ENCODE data around the gene NADK2.
"Not testable (repeated sequence)": the region's sequence is repeated elsewhere in the genome, so short reads cannot be mapped to it uniquely, and the experiment has no call there.

Gene NADK2

GRCh38 chr5:36222620-36223019 is 19.1 kb downstream of the NADK2 start:
- in situ Hi-C loops (cut with HindIII; ENCODE audit: low pct_ligation_motif_present, low pct_unique_long_range_greater_than_20kb, low sequenced_read_pairs) = no loop called here
- DNase-seq = no peak

- in situ Hi-C loops (cut with HindIII; ENCODE audit: low pct_ligation_motif_present, low pct_unique_long_range_greater_than_20kb, low sequenced_read_pairs) = no loop called here
- DNase-seq = no peak
Observed at GRCh38 chr5:36217988-36218387, 23.7 kb downstream of the NADK2 start.

- in situ Hi-C loops (cut with HindIII; ENCODE audit: low pct_ligation_motif_present, low pct_unique_long_range_greater_than_20kb, low sequenced_read_pairs) = no loop called here
- DNase-seq = no peak
Observed at GRCh38 chr5:36217567-36217966, 24.2 kb downstream of the NADK2 start.

GRCh38 chr5:36215910-36216309 is 25.8 kb downstream of the NADK2 start:
- in situ Hi-C loops (cut with HindIII; ENCODE audit: low pct_ligation_motif_present, low pct_unique_long_range_greater_than_20kb, low sequenced_read_pairs) = no loop called here
- no peak for DNase-seq

GRCh38 chr5:36214436-36214835 is 27.3 kb downstream of the NADK2 start:
- in situ Hi-C loops (cut with HindIII; ENCODE audit: low pct_ligation_motif_present, low pct_unique_long_range_greater_than_20kb, low sequenced_read_pairs) = no loop called here
- no peak for DNase-seq

GRCh38 chr5:36209664-36210063 is 32.1 kb downstream of the NADK2 start:
- in situ Hi-C loops (cut with HindIII; ENCODE audit: low pct_ligation_motif_present, low pct_unique_long_range_greater_than_20kb, low sequenced_read_pairs) = no loop called here

GRCh38 chr5:36208786-36209185 is 32.9 kb downstream of the NADK2 start:
- no peak for DNase-seq
- in situ Hi-C loops (cut with HindIII; ENCODE audit: low pct_ligation_motif_present, low pct_unique_long_range_greater_than_20kb, low sequenced_read_pairs) = no loop called here

More at GRCh38 chr5:36209664-36210063, 32.1 kb downstream of the NADK2 start:
- DNase-seq = no peak

- DNase-seq = no peak
- in situ Hi-C loops (cut with HindIII; ENCODE audit: low pct_ligation_motif_present, low pct_unique_long_range_greater_than_20kb, low sequenced_read_pairs) = no loop called here
Observed at GRCh38 chr5:36206913-36207312, 34.8 kb downstream of the NADK2 start.

- no peak for DNase-seq
- in situ Hi-C loops (cut with HindIII; ENCODE audit: low pct_ligation_motif_present, low pct_unique_long_range_greater_than_20kb, low sequenced_read_pairs) = no loop called here
Observed at GRCh38 chr5:36205329-36205728, 36.4 kb downstream of the NADK2 start.

- in situ Hi-C loops (cut with HindIII; ENCODE audit: low pct_ligation_motif_present, low pct_unique_long_range_greater_than_20kb, low sequenced_read_pairs) = no loop called here
- DNase-seq = no peak
Observed at GRCh38 chr5:36202521-36202961, 39.2 kb downstream of the NADK2 start.

- DNase-seq = peak; percentile 11
- in situ Hi-C loops (cut with HindIII; ENCODE audit: low pct_ligation_motif_present, low pct_unique_long_range_greater_than_20kb, low sequenced_read_pairs) = no loop called here
Observed at GRCh38 chr5:36200513-36200912, 41.2 kb downstream of the NADK2 start.

GRCh38 chr5:36199620-36200019 is 42.1 kb downstream of the NADK2 start:
- no peak for DNase-seq
- in situ Hi-C loops (cut with HindIII; ENCODE audit: low pct_ligation_motif_present, low pct_unique_long_range_greater_than_20kb, low sequenced_read_pairs) = no loop called here

GRCh38 chr5:36198783-36199182 is 42.9 kb downstream of the NADK2 start:
- in situ Hi-C loops (cut with HindIII; ENCODE audit: low pct_ligation_motif_present, low pct_unique_long_range_greater_than_20kb, low sequenced_read_pairs); DNase-seq: not testable (repeated sequence)

- DNase-seq = no peak
- in situ Hi-C loops (cut with HindIII; ENCODE audit: low pct_ligation_motif_present, low pct_unique_long_range_greater_than_20kb, low sequenced_read_pairs) = no loop called here
Observed at GRCh38 chr5:36198281-36198680, 43.4 kb downstream of the NADK2 start.

- in situ Hi-C loops (cut with HindIII; ENCODE audit: low pct_ligation_motif_present, low pct_unique_long_range_greater_than_20kb, low sequenced_read_pairs) = no loop called here
- DNase-seq = no peak
Observed at GRCh38 chr5:36193746-36194145, 48.0 kb downstream of the NADK2 start.

GRCh38 chr5:36184408-36184807 is 57.3 kb downstream of the NADK2 start:
- DNase-seq; in situ Hi-C loops (cut with HindIII; ENCODE audit: low pct_ligation_motif_present, low pct_unique_long_range_greater_than_20kb, low sequenced_read_pairs): not testable (repeated sequence)

GRCh38 chr5:36181774-36182173 is 60.0 kb downstream of the NADK2 start:
- in situ Hi-C loops (cut with HindIII; ENCODE audit: low pct_ligation_motif_present, low pct_unique_long_range_greater_than_20kb, low sequenced_read_pairs) = no loop called here
- DNase-seq = no peak

- no peak for DNase-seq
- in situ Hi-C loops (cut with HindIII; ENCODE audit: low pct_ligation_motif_present, low pct_unique_long_range_greater_than_20kb, low sequenced_read_pairs) = no loop called here
Observed at GRCh38 chr5:36180556-36181350, 61.0 kb downstream of the NADK2 start.

GRCh38 chr5:36179950-36180349 is 61.8 kb downstream of the NADK2 start:
- in situ Hi-C loops (cut with HindIII; ENCODE audit: low pct_ligation_motif_present, low pct_unique_long_range_greater_than_20kb, low sequenced_read_pairs) = no loop called here
- no peak for DNase-seq

- in situ Hi-C loops (cut with HindIII; ENCODE audit: low pct_ligation_motif_present, low pct_unique_long_range_greater_than_20kb, low sequenced_read_pairs) = no loop called here
- DNase-seq = no peak
Observed at GRCh38 chr5:36178524-36178890, 63.2 kb downstream of the NADK2 start.
